ENCODE results near the gene ARID3B. TPM values are rescaled to one million over a fixed set of nuclear protein-coding genes. Genes with fewer than 3 reads are reported as not detected.

Gene ARID3B
- total RNA-seq, 1 donor from 2014 or later = 13.1 TPM

DNA sequence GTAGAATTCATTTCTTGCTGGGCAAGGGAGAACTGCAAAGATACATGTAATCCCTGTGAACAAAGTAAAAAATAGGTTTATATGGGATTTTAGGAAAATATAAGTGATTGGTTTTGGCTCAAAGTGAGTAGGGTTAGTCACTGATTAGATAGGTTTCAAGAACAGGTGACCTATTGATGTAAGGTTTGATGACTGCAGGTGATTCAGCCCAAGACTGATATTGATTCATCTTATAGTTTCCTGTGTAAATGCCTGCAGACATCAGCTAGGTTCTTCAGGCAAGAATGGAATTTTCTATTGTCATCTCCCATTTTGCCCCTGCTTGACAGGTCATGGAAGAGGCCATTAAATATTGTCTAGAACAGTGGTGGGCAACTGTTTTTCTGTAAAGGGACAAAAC is 23.9 kb upstream of the ARID3B start:
- DNase-seq (ENCODE audit: low read depth) = no peak
- TF ChIP-seq, protein P1, sequence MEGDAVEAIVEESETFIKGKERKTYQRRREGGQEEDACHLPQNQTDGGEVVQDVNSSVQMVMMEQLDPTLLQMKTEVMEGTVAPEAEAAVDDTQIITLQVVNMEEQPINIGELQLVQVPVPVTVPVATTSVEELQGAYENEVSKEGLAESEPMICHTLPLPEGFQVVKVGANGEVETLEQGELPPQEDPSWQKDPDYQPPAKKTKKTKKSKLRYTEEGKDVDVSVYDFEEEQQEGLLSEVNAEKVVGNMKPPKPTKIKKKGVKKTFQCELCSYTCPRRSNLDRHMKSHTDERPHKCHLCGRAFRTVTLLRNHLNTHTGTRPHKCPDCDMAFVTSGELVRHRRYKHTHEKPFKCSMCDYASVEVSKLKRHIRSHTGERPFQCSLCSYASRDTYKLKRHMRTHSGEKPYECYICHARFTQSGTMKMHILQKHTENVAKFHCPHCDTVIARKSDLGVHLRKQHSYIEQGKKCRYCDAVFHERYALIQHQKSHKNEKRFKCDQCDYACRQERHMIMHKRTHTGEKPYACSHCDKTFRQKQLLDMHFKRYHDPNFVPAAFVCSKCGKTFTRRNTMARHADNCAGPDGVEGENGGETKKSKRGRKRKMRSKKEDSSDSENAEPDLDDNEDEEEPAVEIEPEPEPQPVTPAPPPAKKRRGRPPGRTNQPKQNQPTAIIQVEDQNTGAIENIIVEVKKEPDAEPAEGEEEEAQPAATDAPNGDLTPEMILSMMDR (IDR thresholded peaks at IDR 0.05; ENCODE audit: insufficient read depth, low read length, poor library complexity, severe bottlenecking) = no peak

DNA sequence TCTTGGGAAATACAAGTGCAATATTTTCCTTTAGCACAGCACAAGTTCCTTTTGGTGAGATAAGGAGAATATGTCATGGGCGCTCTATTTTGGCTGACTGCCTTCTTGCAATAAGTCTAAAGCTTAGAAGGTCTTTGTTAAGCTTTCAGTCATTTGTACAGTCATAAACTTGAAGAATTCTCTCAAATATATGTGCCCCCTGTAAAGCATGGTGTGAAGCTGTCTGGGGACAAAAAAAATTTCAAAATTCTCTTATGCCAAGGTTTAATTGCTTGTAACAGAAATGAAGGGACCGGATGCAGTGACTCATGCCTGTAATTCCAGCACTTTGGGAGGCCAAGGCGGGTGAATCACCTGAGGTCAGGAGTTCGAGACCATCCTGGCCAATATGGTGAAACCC is 21.7 kb upstream of the ARID3B start:
- TF ChIP-seq, protein P1 (IDR thresholded peaks at IDR 0.05; ENCODE audit: insufficient read depth, low read length, poor library complexity, severe bottlenecking) = no peak
- H3K4me3 ChIP-seq (ENCODE audit: low read depth, low read length) = no peak overlapping the region
- H3K27me3 ChIP-seq (ENCODE audit: control insufficient read depth, insufficient read depth, low read length) = no peaks in the 10 kb centered on the region
- no peak for DNase-seq (ENCODE audit: low read depth)
- H3K36me3 ChIP-seq (ENCODE audit: control insufficient read depth, insufficient read depth, low read length) = no peaks in the 10 kb centered on the region

More for the DNA sequence above, 23.9 kb upstream of the ARID3B start:
- Histone ChIP-seq H3K4me3 (ENCODE audit: low read depth, low read length) (no peak overlapping the region), H3K36me3 (ENCODE audit: control insufficient read depth, insufficient read depth, low read length) (no peaks in the 10 kb centered on the region), H3K27me3 (ENCODE audit: control insufficient read depth, insufficient read depth, low read length) (no peaks in the 10 kb centered on the region)

DNA sequence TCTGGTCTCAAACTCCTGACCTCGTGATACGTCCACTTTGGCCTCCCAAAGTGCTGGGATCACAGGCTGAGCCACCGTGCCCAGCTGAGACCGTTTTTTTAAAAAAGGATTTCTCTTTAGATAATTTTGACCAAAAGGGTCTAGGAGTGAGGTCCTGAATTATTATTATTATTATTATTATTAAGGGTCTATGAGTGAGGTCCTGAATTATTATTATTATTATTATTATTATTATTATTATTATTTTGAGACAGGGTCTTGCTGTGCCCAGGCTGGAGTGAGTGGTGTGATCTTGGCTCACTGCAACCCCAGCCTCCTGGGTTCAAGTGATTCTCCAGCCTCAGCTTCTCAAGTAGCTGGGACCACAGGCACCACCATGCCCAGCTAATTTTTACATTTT is 20.6 kb upstream of the ARID3B start:
- TF ChIP-seq, protein P1 (IDR thresholded peaks at IDR 0.05; ENCODE audit: insufficient read depth, low read length, poor library complexity, severe bottlenecking) = no peak
- Histone ChIP-seq H3K27me3 (ENCODE audit: control insufficient read depth, insufficient read depth, low read length) (no peaks in the 10 kb centered on the region), H3K36me3 (ENCODE audit: control insufficient read depth, insufficient read depth, low read length) (no peaks in the 10 kb centered on the region), H3K4me3 (ENCODE audit: low read depth, low read length) (no peak overlapping the region)
- DNase-seq (ENCODE audit: low read depth) = no peak

DNA sequence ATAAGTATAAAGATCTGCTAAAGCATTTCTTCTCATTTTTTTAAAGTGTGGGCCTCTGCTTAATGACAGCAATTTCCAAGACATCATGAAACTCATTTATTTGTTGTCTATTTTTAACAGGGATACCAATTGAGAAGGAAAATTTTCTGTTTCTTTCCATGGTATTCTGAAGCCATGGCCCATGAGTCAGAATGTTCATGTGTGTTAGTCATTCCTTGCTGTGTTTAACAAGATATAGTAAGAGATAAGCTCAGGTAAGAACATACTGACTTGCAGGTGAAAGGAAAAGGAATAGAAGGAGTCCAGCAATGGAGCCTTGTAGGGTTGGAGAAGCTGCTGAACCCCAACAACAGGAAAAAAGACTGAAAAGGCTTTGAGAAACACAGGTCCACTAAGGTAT is 17.0 kb upstream of the ARID3B start:
- no peak for DNase-seq (ENCODE audit: low read depth)
- Histone ChIP-seq H3K36me3 (ENCODE audit: control insufficient read depth, insufficient read depth, low read length) (no peaks in the 10 kb centered on the region), H3K4me3 (ENCODE audit: low read depth, low read length) (no peak overlapping the region), H3K27me3 (ENCODE audit: control insufficient read depth, insufficient read depth, low read length) (no peaks in the 10 kb centered on the region)
- TF ChIP-seq, protein P1 (IDR thresholded peaks at IDR 0.05; ENCODE audit: insufficient read depth, low read length, poor library complexity, severe bottlenecking) = no peak

DNA sequence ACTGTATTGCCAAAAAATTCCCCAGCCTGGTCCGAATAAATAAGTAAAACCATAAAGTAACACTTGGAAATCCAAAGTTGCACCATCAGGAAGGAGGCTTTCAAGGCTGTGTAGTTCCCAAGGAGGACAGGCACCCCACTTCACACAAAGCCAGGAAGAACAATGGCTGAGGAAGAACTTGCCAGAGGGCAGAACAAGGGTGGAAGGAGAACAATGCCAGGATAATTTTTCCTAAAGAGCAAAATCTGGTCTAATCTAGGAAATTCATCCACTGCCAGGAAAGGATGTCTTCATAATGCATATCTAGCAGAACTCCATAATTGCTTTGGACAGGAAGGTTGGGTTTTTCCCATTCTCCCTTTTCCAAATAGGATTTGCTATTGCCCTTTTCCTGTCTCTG is 15.7 kb upstream of the ARID3B start:
- Histone ChIP-seq H3K36me3 (ENCODE audit: control insufficient read depth, insufficient read depth, low read length) (no peaks in the 10 kb centered on the region), H3K4me3 (ENCODE audit: low read depth, low read length) (no peak overlapping the region), H3K27me3 (ENCODE audit: control insufficient read depth, insufficient read depth, low read length) (no peaks in the 10 kb centered on the region)
- no peak for DNase-seq (ENCODE audit: low read depth)
- TF ChIP-seq, protein P1 (IDR thresholded peaks at IDR 0.05; ENCODE audit: insufficient read depth, low read length, poor library complexity, severe bottlenecking) = no peak

DNA sequence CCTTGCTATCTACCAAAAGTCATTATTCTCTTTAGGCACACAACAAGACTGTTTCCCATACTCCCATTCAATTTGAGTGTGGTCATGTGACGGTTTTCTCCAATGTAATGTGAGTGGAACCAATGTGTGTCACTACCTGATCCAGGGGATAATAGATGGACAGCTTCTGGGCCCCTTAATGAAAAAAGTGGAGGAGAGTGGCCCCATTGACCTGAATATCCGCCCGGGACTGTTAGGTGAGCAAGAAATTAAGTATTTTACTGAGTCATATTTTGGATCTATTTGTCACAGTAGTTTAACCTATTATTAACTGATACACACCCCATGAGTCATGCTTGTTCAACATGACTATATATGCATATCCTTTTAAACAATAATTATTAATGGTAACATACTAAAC is 15.1 kb upstream of the ARID3B start:
- DNase-seq (ENCODE audit: low read depth) = no peak
- H3K27me3 ChIP-seq (ENCODE audit: control insufficient read depth, insufficient read depth, low read length) = no peaks in the 10 kb centered on the region
- H3K4me3 ChIP-seq (ENCODE audit: low read depth, low read length) = no peak overlapping the region

More for the DNA sequence above, 15.1 kb upstream of the ARID3B start:
- H3K36me3 ChIP-seq (ENCODE audit: control insufficient read depth, insufficient read depth, low read length) = no peaks in the 10 kb centered on the region
- TF ChIP-seq, protein P1 (IDR thresholded peaks at IDR 0.05; ENCODE audit: insufficient read depth, low read length, poor library complexity, severe bottlenecking) = no peak

Data from kidney epithelial cell (primary cell).